OCI-LY7 (cell line): ENCODE data around the gene COMMD10. TPM values are rescaled to one million over a fixed set of nuclear protein-coding genes. Genes with fewer than 3 reads are reported as not detected.

Experiments
- BruUV-seq: library from RNA; stranded (reverse); fragments of 400-500 nt; replicated peaks from 2 replicates; lab custom pipeline; 2021; lab: Mats Ljungman, UMichigan
- CTCF ChIA-PET: fragments of 300-600 bp; sonication (Branson Sonifier 250); formaldehyde crosslinking; loops from one replicate; lab custom pipeline; 2022; ENCODE audit warnings: antibody characterized with exemption; ENCODE audit not compliant: unreplicated experiment; lab: Charles Lee
- POLR2A ChIA-PET: fragments of 300-600 bp; sonication (Branson Sonifier 250); formaldehyde crosslinking; loops from one replicate; lab custom pipeline; 2022; ENCODE audit warnings: antibody characterized with exemption; lab: Charles Lee
- DNase-seq: peaks from one replicate; pipeline ENCODE4 v3.0.0-alpha.2; 2015; ENCODE audit warnings: low spot score
- H2AFZ ChIP-seq: fragments of 200-600 bp; sonication (generic), shearing (Covaris generic); 2 replicates; pipeline ENCODE4 v1.6.1; 2014; ENCODE audit warnings: mild to moderate bottlenecking, antibody characterized with exemption, low read length, moderate library complexity
- H3K27ac ChIP-seq: fragments of 200-600 bp; sonication (generic); 2 replicates; pipeline ENCODE4 v1.5.1; 2014; ENCODE audit warnings: mixed run types, low read depth, mild to moderate bottlenecking, moderate library complexity, low read length, inconsistent platforms; ENCODE audit not compliant: poor library complexity, severe bottlenecking
- H3K36me3 ChIP-seq: fragments of 200-600 bp; sonication (generic); 2 replicates; pipeline ENCODE4 v1.6.1; 2014; ENCODE audit warnings: mild to moderate bottlenecking, antibody characterized with exemption, low read length, moderate library complexity, mixed read lengths; ENCODE audit not compliant: insufficient read depth
- H3K4me1 ChIP-seq: fragments of 200-600 bp; sonication (generic); 2 replicates; pipeline ENCODE4 v1.5.1; 2014; ENCODE audit warnings: mild to moderate bottlenecking, low read length; ENCODE audit not compliant: insufficient read depth, poor library complexity, severe bottlenecking
- H3K4me2 ChIP-seq: fragments of 200-600 bp; sonication (generic); 2 replicates; pipeline ENCODE4 v1.6.1; 2014; ENCODE audit warnings: mild to moderate bottlenecking, low read length
- H3K4me3 ChIP-seq: fragments of 200-600 bp; sonication (generic); 2 replicates; pipeline ENCODE4 v1.5.1; 2014; ENCODE audit warnings: mild to moderate bottlenecking, low read depth, low read length; ENCODE audit not compliant: poor library complexity, severe bottlenecking
- H3K79me2 ChIP-seq: fragments of 200-600 bp; sonication (generic); 2 replicates; pipeline ENCODE4 v1.6.1; 2016; ENCODE audit warnings: low read depth, mild to moderate bottlenecking, low read length, moderate library complexity, mixed read lengths; ENCODE audit not compliant: insufficient read depth
- H3K9me2 ChIP-seq: fragments of 200-600 bp; sonication (generic); 2 replicates; pipeline ENCODE4 v1.6.1; 2016; ENCODE audit warnings: mild to moderate bottlenecking, low read length, mixed read lengths; ENCODE audit not compliant: insufficient read depth
- H3K9me3 ChIP-seq: fragments of 200-600 bp; sonication (generic); 2 replicates; pipeline ENCODE4 v1.6.1; 2014; ENCODE audit warnings: mild to moderate bottlenecking, mixed run types, low read length, mixed read lengths
- H4K20me1 ChIP-seq: fragments of 200-600 bp; sonication (generic); 2 replicates; pipeline ENCODE4 v1.6.1; 2014; ENCODE audit warnings: mild to moderate bottlenecking, antibody characterized with exemption, low read length, moderate library complexity, mixed read lengths; ENCODE audit not compliant: insufficient read depth
- CTCF ChIP-seq: fragments of 200-600 bp; sonication (generic); conservative IDR thresholded peaks from 2 replicates; pipeline ENCODE4 v1.5.1; 2014; ENCODE audit warnings: mild to moderate bottlenecking, antibody characterized with exemption, low read length, moderate library complexity, mixed read lengths
- EZH2phosphoT487 ChIP-seq: fragments of 200-600 bp; sonication (generic); IDR thresholded peaks from 2 replicates; pipeline ENCODE4 v1.6.1; 2018; ENCODE audit warnings: low read depth, borderline replicate concordance, mild to moderate bottlenecking, mixed run types, antibody characterized with exemption, low read length, moderate library complexity, mixed read lengths
- intact Hi-C: fragments of 100-400 bp; cut with micrococcal nuclease; formaldehyde crosslinking; loops from one replicate; pipeline ENCODE4 v1.10.0; 2022; ENCODE audit not compliant: unreplicated experiment
- total RNA-seq, 2 experiments: library from RNA; depleted of rRNA in 1 of 2; stranded (reverse); fragments of >200 nt in 1 of 2; shearing (Covaris generic) in 1 of 2; gene quantifications; 2 replicates each; pipeline ENCODE4 v1.2.3, GENCODE V29; 2014 to 2022

The COMMD10 gene
- total RNA-seq, 2 experiments from 2014 or later: 15.0 to 15.7 TPM

GRCh38 chr5:116075191-116075831, 9.5 kb upstream of the COMMD10 start:
- H3K27ac ChIP-seq: no peak overlapping the region
- H3K4me3 ChIP-seq: no peak overlapping the region
- no peaks in the 10 kb centered on the region for H3K9me2 ChIP-seq
- H3K4me2 ChIP-seq: no peak overlapping the region
- H3K36me3 ChIP-seq: no peaks in the 10 kb centered on the region
- CTCF ChIA-PET: no interaction called here
- H3K79me2 ChIP-seq: no peaks in the 10 kb centered on the region
- H3K9me3 ChIP-seq: no peaks in the 10 kb centered on the region
- H3K4me1 ChIP-seq: peaks cover 21% of the 10 kb centered on the region
- no TSS peak for BruUV-seq
- no peak for TF ChIP-seq EZH2phosphoT487
- TF ChIP-seq CTCF: no peak
- peak; percentile 7 for DNase-seq
- POLR2A ChIA-PET: no interaction called here
- intact Hi-C loops: no loop called here
- peak overlapping the region; percentile 33; the same call in 1 of the 2 replicates for H2AFZ ChIP-seq
- no peaks in the 10 kb centered on the region for H4K20me1 ChIP-seq

- Histone ChIP-seq H3K4me2 (peak overlapping the region; percentile 52), H4K20me1 (no peaks in the 10 kb centered on the region), H3K4me3 (peak overlapping the region; percentile 4), H3K36me3 (no peaks in the 10 kb centered on the region), H3K79me2 (no peaks in the 10 kb centered on the region), H3K9me3 (no peaks in the 10 kb centered on the region), H2AFZ (peak overlapping the region; percentile 33; the same call in 1 of the 2 replicates), H3K27ac (no peak overlapping the region), H3K9me2 (no peaks in the 10 kb centered on the region), H3K4me1 (peaks cover 21% of the 10 kb centered on the region)
- DNase-seq: peak; percentile 69
- no TSS peak for BruUV-seq
- TF ChIP-seq CTCF: no peak
- no peak for TF ChIP-seq EZH2phosphoT487
- intact Hi-C loops: no loop called here
- POLR2A ChIA-PET: interaction anchor here (0.6 to 1.3 kb wide), 7 partner anchors 8 to 453 kb away, joined by 3 to 4 read pairs (median 3); partner anchors contain the start of gene COMMD10
- CTCF ChIA-PET: interaction anchor here (0.5 kb wide), 1 partner anchor 241 kb away, joined by 3 read pairs; no protein-coding TSS in a partner anchor
These were observed 8.3 kb upstream of the COMMD10 start for GRCh38 chr5:116076496-116076895.

- Histone ChIP-seq H3K9me3 (no peaks in the 10 kb centered on the region), H3K9me2 (no peaks in the 10 kb centered on the region), H3K4me2 (no peak overlapping the region), H3K79me2 (no peaks in the 10 kb centered on the region), H3K4me1 (peaks cover 21% of the 10 kb centered on the region), H2AFZ (no peak overlapping the region), H3K27ac (no peak overlapping the region), H3K36me3 (no peaks in the 10 kb centered on the region), H3K4me3 (no peak overlapping the region), H4K20me1 (no peaks in the 10 kb centered on the region)
- intact Hi-C loops: no loop called here
- ChIA-PET POLR2A (no interaction called here), CTCF (no interaction called here)
- no peak for TF ChIP-seq EZH2phosphoT487
- no peak for TF ChIP-seq CTCF
- BruUV-seq: no TSS peak
- DNase-seq: no peak
These were observed 6.6 kb upstream of the COMMD10 start for GRCh38 chr5:116078199-116078598.
